HG02840 (cell line): ENCODE measurements around the gene AP4M1.
"Not testable (repeated sequence)": the region's sequence is repeated elsewhere in the genome, so short reads cannot be mapped to it uniquely, and the experiment has no call there.

Experiments used
- ATAC-seq: cut with Tn5 transposase; IDR thresholded peaks from one replicate; pipeline ENCODE4 v1.9.1; 2021; ENCODE audit warnings: mild to moderate bottlenecking, moderate library complexity, moderate number of reproducible peaks; ENCODE audit not compliant: unreplicated experiment, low FRiP score

AP4M1 gene

GRCh38 chr7:100130220-100130607 is 28.8 kb downstream of the AP4M1 start:
- ATAC-seq: not testable (repeated sequence)

DNA sequence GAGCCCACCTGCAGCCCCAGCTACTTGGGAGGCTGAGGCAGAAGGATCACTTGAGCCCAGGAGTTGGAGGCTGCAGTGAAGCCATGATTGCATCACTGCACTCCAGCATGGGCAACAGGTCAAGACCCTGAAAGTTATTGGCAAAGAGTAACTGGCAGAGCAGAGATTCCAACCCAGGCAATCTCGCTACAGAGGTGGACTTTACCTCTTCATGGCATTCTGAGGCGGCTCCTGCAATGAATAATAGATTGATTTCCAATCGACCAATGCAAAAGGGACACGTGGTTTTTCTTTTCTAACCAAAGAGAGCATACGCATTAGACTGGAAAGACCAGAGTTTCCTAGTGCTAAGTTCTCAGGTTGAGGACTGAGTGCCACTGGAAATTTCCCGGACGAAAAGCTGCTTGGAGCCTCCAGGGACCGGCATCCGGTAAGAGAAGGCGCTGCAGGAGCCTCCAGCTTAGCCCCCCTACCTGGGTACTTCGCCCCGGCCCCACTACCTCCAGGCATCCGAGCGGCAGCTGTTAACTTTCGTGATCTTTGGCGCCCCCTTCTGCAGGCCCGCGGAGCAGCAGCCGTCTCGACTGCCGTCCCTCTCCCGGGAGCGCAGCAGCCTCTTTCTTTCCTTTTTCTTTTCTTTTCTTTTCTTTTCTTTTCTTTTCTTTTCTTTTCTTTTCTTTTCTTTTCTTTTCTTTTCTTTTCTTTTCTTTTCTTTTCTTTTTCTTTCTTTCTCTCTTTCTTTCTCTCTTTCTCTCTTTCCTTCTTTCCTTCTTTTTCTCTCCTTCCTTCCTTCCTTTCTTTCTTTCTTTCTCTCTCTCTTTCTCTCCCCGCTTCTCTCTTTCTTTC is 29.4 kb downstream of the AP4M1 start:
- ATAC-seq: no peak

- no peak for ATAC-seq
These were observed 30.7 kb downstream of the AP4M1 start for GRCh38 chr7:100132126-100132525.

DNA sequence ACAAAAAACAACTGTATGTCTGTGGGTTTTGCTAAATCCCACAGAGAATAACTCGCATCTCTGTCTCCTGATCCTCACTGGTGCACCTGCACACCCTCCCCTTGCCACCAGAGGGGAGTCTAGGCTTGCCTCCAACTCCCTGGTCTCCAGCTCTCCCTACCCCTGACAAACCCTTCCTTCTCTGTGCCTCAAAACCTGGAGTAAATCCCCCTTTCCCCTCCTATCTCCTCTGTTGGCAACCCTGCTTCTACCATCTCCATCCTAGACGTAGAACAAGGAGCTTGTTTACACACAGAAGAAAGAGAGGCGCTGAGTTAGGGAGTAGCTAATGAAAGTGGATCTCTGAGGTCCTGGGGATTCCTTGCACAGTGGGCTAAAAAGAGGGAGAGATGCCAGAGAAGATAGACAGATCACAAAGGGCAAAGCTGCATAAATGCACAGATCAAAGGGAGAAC is 31.3 kb downstream of the AP4M1 start:
- ATAC-seq: peak; percentile 53

DNA sequence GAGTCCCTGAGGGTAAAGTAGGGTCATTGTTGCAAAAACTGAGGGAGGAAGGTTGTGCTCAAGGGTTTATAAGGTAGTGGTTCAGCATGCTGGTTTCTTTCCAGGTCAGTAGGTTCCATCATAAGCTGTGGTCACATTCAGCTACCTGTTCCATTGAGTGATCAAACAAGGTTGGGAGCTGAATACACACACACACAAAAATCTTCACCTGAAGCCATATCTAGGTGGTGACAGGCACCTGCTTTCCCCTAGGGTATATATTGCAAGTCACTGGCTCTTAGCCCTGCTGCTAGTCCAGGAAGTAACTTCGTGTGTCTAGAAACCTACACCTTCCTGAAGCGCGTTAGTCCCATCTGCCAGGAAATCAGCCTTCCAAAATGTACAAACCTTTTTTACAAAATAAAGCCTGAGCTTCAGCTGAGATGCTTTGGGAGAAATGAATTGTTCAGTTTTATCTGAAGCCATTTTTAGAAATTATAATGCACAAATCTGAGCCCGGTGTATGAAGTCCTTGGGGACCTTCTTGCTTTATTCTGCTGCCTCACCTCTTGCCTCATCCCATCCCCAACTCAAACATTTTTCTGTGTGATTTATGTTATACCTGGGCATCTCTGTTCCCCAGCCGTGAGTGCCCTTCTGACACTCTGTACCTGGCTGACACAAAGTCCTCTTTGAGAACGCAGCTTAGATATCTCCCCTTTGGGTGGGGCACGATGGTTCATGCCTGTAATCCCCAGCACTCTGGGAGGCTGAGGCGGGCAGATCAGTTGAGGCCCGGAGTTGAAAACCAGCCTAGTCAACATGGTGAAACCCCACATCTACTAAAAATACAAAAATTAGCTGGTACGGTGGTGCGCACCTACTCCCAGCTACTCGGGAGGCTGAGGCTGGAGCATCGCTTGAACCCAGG is 36.7 kb downstream of the AP4M1 start:
- ATAC-seq: no peak

GRCh38 chr7:100141555-100141949 is 40.1 kb downstream of the AP4M1 start:
- no peak for ATAC-seq

DNA sequence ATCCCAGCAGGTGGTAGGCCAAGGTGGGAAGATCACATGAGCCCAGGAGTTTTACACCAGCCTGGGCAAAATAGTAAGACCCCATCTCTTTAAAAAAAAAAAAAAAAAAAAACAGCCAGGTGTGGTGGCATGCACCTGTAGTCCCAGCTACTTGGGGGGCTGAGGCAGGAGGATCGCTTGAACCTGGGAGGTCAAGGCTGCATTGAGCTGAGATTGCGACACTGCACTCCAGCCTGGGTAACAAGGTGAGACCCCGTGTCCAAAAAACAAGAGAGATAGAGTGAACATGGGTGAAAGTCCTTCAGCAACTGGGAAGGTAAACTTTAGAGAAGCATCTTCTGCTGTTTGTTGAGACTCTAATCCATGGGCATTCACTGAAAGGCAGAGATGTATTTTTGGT is 41.0 kb downstream of the AP4M1 start:
- ATAC-seq: no peak

DNA sequence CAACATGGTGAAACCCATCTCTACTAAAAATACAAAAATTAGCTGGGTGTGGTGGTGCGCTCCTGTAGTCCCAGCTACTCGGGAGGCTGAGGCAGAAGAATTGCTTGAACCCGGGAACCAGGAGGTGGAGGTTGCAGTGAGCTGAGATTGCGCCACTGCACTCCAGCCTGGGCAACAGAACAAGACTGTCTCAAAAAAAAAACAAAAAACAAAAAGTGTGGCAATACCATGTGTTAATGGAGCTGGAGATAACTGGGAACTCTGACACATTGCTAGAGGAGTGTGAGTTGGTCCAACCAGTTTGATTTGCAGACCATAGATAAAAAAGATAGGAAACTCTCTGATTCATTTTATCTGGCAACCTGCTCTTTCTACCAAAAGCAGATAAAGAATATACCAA is 44.9 kb downstream of the AP4M1 start:
- not testable (repeated sequence) for ATAC-seq

DNA sequence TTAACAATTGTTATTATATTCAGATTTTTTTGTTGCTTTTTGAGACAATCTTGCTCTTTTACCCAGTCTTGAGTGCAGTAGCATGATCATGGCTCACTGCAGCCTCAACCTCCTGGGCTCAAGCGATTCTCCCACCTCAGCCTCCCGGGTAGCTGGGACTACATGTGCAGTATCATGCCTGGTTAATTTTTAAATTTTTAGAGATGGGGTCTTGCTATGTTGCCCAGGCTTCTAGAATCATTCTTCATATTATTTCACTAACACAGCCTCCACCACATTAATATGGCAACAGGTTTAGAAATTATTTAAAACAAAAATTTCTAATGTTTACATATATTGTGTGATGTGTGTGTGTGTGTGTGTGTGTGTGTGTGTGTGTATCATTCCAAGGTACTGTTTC is 45.8 kb downstream of the AP4M1 start:
- no peak for ATAC-seq

GRCh38 chr7:100148225-100148558 is 46.7 kb downstream of the AP4M1 start:
- no peak for ATAC-seq

- peak; percentile 99 for ATAC-seq
These were observed 47.3 kb downstream of the AP4M1 start, which contains the start of gene LAMTOR4 for GRCh38 chr7:100148559-100149328. TSS of gene LAMTOR4 (plus strand) at chr7:100148918. CDS start at chr7:100148973, 55 bp downstream.

DNA sequence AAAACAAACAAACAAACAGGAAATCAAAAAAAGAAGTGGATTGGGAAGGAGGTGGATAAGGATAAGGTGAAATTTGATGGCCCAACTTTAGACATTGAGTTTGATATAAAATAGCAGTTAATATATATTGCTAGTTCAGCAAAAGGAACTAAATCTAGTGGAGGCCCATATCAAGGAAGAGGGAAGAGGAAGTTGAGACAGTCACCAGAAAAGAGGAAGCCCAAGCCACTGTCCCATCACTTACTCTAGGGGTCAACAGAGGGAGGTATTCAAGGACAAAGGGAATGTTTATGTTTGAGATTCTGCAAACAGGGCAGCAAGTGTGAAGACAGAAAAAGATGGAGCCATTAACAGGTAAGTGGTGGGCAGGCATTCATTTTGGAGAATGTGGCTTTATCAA is 51.0 kb downstream of the AP4M1 start:
- no peak for ATAC-seq

GRCh38 chr7:100152937-100153666 is 51.7 kb downstream of the AP4M1 start:
- no peak for ATAC-seq

- ATAC-seq: no peak
These were observed 52.5 kb downstream of the AP4M1 start for GRCh38 chr7:100153708-100154535.

- no peak for ATAC-seq
These were observed 53.4 kb downstream of the AP4M1 start for GRCh38 chr7:100154651-100155491.

GRCh38 chr7:100155553-100156317 is 54.3 kb downstream of the AP4M1 start:
- ATAC-seq: no peak

DNA sequence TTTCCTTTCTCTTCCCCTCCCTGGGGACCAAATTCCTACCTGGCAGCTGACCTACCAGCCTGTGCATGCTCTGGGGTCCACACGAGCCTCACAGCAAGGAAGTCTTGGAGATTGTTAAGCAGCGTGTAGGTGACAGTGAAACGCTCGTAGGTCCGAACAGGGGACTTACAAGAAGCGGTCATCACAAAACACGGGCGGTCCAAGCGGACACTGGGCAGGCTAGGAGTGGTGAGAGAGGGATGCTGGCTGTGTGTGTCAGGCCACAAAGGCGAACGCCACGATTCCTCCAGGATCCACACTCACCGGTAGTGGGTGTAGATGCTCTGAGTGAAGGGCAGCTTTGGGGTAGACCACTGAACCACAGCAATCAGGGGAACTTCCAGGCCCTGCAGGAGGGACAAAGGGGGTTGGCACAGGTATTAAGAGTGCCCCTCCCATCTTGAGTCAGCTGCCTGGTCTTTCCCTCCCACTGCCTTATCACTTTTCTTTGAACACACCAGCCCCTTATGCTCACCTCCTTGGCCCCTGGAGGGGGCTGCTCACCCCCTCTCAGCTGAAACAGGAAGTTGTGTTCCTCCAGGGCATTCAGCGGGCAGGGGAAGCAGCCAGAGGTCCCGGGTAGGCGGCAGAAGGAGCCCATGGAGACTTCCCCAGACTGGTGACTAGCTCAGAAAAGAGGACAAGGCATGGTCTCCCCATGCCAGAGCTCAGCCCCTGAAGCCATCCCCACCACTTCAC is 55.1 kb downstream of the AP4M1 start:
- no peak for ATAC-seq
